ENCODE data around the gene SUPT6H. TPM values are rescaled to one million over a fixed set of nuclear protein-coding genes. Genes with fewer than 3 reads are reported as not detected.

SUPT6H gene
- polyA plus RNA-seq, 1 donor = 80.6 TPM

- DNase-seq = no peak
Observed at GRCh38 chr17:28749516-28750177, 87.6 kb downstream of the SUPT6H start.

- DNase-seq = peak; percentile 91
Observed at GRCh38 chr17:28750178-28751047, 88.4 kb downstream of the SUPT6H start.

- DNase-seq = no peak
Observed at GRCh38 chr17:28751600-28752366, 89.8 kb downstream of the SUPT6H start.

Other genes with a start within 250 kb of the SUPT6H start
- gene SLC13A2, start 188.6 kb upstream of the SUPT6H start, polyA plus RNA-seq (ENCODE audit: insufficient read length) = 15.2 TPM
- gene FOXN1, start 155.9 kb upstream of the SUPT6H start, polyA plus RNA-seq (ENCODE audit: insufficient read length) = 0.55 TPM
- 56.8 TPM for gene UNC119, start 109.6 kb upstream of the SUPT6H start, polyA plus RNA-seq (ENCODE audit: insufficient read length)
- 101 TPM for gene PIGS, start 90.7 kb upstream of the SUPT6H start, polyA plus RNA-seq (ENCODE audit: insufficient read length)
- 24.6 TPM for gene ALDOC, start 85.3 kb upstream of the SUPT6H start, polyA plus RNA-seq (ENCODE audit: insufficient read length)
- gene SPAG5, start 63.2 kb upstream of the SUPT6H start, polyA plus RNA-seq (ENCODE audit: insufficient read length) = 88.8 TPM
- gene RSKR, start 48.0 kb upstream of the SUPT6H start, polyA plus RNA-seq (ENCODE audit: insufficient read length) = 30.4 TPM
- 119 TPM for gene BLTP2, start 17.0 kb upstream of the SUPT6H start, polyA plus RNA-seq (ENCODE audit: insufficient read length)
- 76.6 TPM for gene SDF2, start 299 bp upstream of the SUPT6H start, polyA plus RNA-seq (ENCODE audit: insufficient read length)
- 10.4 TPM for gene PROCA1, start 49.7 kb downstream of the SUPT6H start, polyA plus RNA-seq (ENCODE audit: insufficient read length)
- gene RAB34, start 55.7 kb downstream of the SUPT6H start, polyA plus RNA-seq (ENCODE audit: insufficient read length) = 181 TPM
- gene RPL23A, start 57.8 kb downstream of the SUPT6H start, polyA plus RNA-seq (ENCODE audit: insufficient read length) = 871 TPM
- 13.6 TPM for gene TLCD1, start 64.0 kb downstream of the SUPT6H start, polyA plus RNA-seq (ENCODE audit: insufficient read length)
- gene NEK8, start 66.6 kb downstream of the SUPT6H start, polyA plus RNA-seq (ENCODE audit: insufficient read length) = 11.2 TPM
- gene TRAF4, start 81.8 kb downstream of the SUPT6H start, polyA plus RNA-seq (ENCODE audit: insufficient read length) = 108 TPM
- 20.6 TPM for gene FAM222B, start 180.6 kb downstream of the SUPT6H start, polyA plus RNA-seq (ENCODE audit: insufficient read length)
- gene ERAL1, start 192.8 kb downstream of the SUPT6H start, polyA plus RNA-seq (ENCODE audit: insufficient read length) = 77.1 TPM
- 78.5 TPM for gene FLOT2, start 235.5 kb downstream of the SUPT6H start, polyA plus RNA-seq (ENCODE audit: insufficient read length)
- gene DHRS13, start 240.9 kb downstream of the SUPT6H start, polyA plus RNA-seq (ENCODE audit: insufficient read length) = 12.7 TPM